Inflammatory macrophage (primary cell): ENCODE results near the gene RREB1.
A peak's percentile ranks its signal among the peaks of the same experiment; 100 is the strongest.

ENCODE experiments used
- DNase-seq, 2 donors: peaks; one replicate each; pipeline ENCODE4 v3.0.0-alpha.2; 2020 to 2022
- total RNA-seq, 18 experiments: gene quantifications; one replicate each; lab custom pipeline; 2026; ENCODE audit warnings: mixed read lengths in 6 of 18, inconsistent platforms in 2 of 18; lab: John Stamatoyannopoulos, UW

RREB1 gene
- 24.2 to 223 (median 79.1) reads per million in 18 experiments for total RNA-seq

- peak; percentile 58 to 64 for DNase-seq
These were observed at the start of gene RREB1 for GRCh38 chr6:7107578-7108195. Gene RREB1, plus strand, starts transcription at chr6:7107961. Its CDS starts 73,951 bp downstream, at chr6:7181912.

- peak; percentile 37 to 47 for DNase-seq
These were observed 49.4 kb upstream of the RREB1 start for GRCh38 chr6:7058250-7058923.

- no peak for DNase-seq
These were observed 46.8 kb upstream of the RREB1 start for GRCh38 chr6:7060769-7061516.

- DNase-seq: no peak
These were observed 45.2 kb upstream of the RREB1 start for GRCh38 chr6:7062451-7063162.

GRCh38 chr6:7067305-7067704, 40.5 kb upstream of the RREB1 start:
- no peak for DNase-seq

GRCh38 chr6:7071405-7071804, 36.4 kb upstream of the RREB1 start:
- DNase-seq: no peak

GRCh38 chr6:7073082-7073820, 34.5 kb upstream of the RREB1 start:
- DNase-seq: peak in 1 of 2 donors; percentile 55

- DNase-seq: peak; percentile 76 to 89
These were observed 33.8 kb upstream of the RREB1 start for GRCh38 chr6:7073821-7074525.

- DNase-seq: no peak
These were observed 32.9 kb upstream of the RREB1 start for GRCh38 chr6:7074870-7075269.

- DNase-seq: no peak
These were observed 32.3 kb upstream of the RREB1 start for GRCh38 chr6:7075341-7076000.

GRCh38 chr6:7077856-7078255, 29.9 kb upstream of the RREB1 start:
- no peak for DNase-seq

GRCh38 chr6:7078856-7079255, 28.9 kb upstream of the RREB1 start:
- no peak for DNase-seq

GRCh38 chr6:7080311-7080710, 27.4 kb upstream of the RREB1 start:
- peak in 1 of 2 donors; percentile 1 for DNase-seq

- DNase-seq: peak; percentile 45 to 56
These were observed 21.9 kb upstream of the RREB1 start for GRCh38 chr6:7085911-7086310.

GRCh38 chr6:7086488-7086887, 21.3 kb upstream of the RREB1 start:
- peak; percentile 78 for DNase-seq

GRCh38 chr6:7087066-7087465, 20.7 kb upstream of the RREB1 start:
- peak; percentile 47 to 50 for DNase-seq

GRCh38 chr6:7087491-7087979, 20.2 kb upstream of the RREB1 start:
- no peak for DNase-seq

- no peak for DNase-seq
These were observed 19.6 kb upstream of the RREB1 start for GRCh38 chr6:7088076-7088742.

GRCh38 chr6:7098993-7099392, 8.8 kb upstream of the RREB1 start:
- no peak for DNase-seq

GRCh38 chr6:7100072-7100752, 7.5 kb upstream of the RREB1 start:
- DNase-seq: no peak
